Body of pancreas (tissue), 4 donors: ENCODE measurements around the gene MEF2B. TPM values are rescaled to one million over a fixed set of nuclear protein-coding genes. Genes with fewer than 3 reads are reported as not detected.

ENCODE experiments used
- ATAC-seq: fragments of 150-250 bp; one replicate; pipeline ENCODE4 v1.9.1; 2016
- DNase-seq, 4 donors: peaks; one replicate each; pipeline ENCODE4 v3.0.0-alpha.2; 2019
- H3K27ac ChIP-seq, 4 donors: fragments of 200-600 bp; sonication (generic); 1 replicate in 3 of 4; 2 replicates in 1 of 4; pipeline versions ENCODE4 v1.5.1 to v1.6.1; 2016 to 2019; ENCODE audit warnings: mild to moderate bottlenecking in 1 of 4, mixed read lengths in 1 of 4, moderate library complexity in 1 of 4
- H3K27me3 ChIP-seq, 2 donors: fragments of 200-600 bp; sonication (generic); one replicate each; pipeline ENCODE4 v1.6.0; 2016; ENCODE audit warnings: mild to moderate bottlenecking in 1 of 2
- H3K36me3 ChIP-seq, 2 donors: fragments of 200-600 bp; sonication (generic); replicated peaks in 1 of 2; 2 replicates each; pipeline ENCODE4 v1.5.1; 2016; ENCODE audit warnings: low read depth in 2 of 2; ENCODE audit not compliant: insufficient read depth in 1 of 2
- H3K4me1 ChIP-seq: fragments of 200-600 bp; sonication (generic); one replicate; pipeline ENCODE4 v1.6.0; 2016
- H3K4me3 ChIP-seq, 2 donors: fragments of 200-600 bp; sonication (generic); 1 replicate in 1 of 2; 2 replicates in 1 of 2; pipeline ENCODE4 v1.5.1; 2016 to 2019
- H3K9me3 ChIP-seq, 3 donors: fragments of 200-600 bp; sonication (generic); 1 replicate in 2 of 3; 2 replicates in 1 of 3; pipeline ENCODE4 v1.5.1; 2016
- POLR2A ChIP-seq, 3 donors: fragments of 450-650 bp; IDR thresholded peaks; one replicate each; pipeline ENCODE4 v1.6.1; 2016; ENCODE audit warnings: antibody characterized with exemption in 3 of 3, mild to moderate bottlenecking in 2 of 3
- WGBS, 2 donors: methylation state at CpG; one replicate each; pipeline ENCODE4 v1.1.5; 2017; 5-methylcytosine and 5-hydroxymethylcytosine counted together
- intact Hi-C: fragments of 100-400 bp; cut with DNase I; formaldehyde crosslinking; loops from one replicate; pipeline ENCODE4 v1.15.1; 2023
- total RNA-seq, 2 donors: library from RNA; depleted of rRNA; stranded (reverse); fragments of >200 nt; gene quantifications; one replicate each; pipeline ENCODE4 v1.1.0, GENCODE V29; 2016
- TF ChIP-seq, protein P1 (sequence below), 7 experiments: fragments of 450-650 bp in 4 of 7; fragments of 200-600 bp in 3 of 7; sonication (generic) in 3 of 7; IDR thresholded peaks; one replicate each; pipeline ENCODE4 v1.5.1; 2016 to 2019; ENCODE audit warnings: antibody characterized with exemption in 7 of 7

The MEF2B gene
- total RNA-seq, 2 donors from 2014 or later: not detected

DNA sequence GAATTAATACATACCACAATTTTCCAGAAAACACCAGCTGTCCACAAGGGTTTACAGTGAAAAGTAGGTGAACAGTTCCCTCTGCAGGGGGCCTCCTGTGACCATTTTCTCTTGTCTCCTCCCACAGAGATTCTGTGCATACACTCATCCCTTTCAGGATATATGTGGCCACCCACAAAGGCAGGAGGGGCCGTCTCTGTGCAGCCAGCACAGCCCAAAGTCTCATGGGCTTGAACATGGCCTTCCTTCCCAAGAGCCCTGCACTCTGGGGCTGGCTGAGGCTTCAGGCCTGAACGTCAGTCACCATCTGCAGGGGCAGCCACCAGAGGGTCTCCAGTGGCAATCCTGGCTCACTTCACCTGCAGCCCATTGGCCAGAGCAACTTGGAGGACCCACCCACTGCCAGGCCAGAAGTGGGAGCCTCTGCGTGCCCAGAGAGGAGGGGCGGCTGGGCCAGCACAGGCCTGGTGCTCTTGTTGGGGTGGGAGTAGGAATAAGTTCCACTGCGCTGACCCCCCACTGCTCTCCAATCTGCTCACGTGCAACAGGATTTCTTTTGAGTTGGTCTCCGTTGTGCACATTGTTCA is 56.9 kb downstream of the MEF2B start:
- no peak overlapping the region for H3K27ac ChIP-seq
- no peak for TF ChIP-seq POLR2A (IDR thresholded peaks at IDR 0.05)
- TF ChIP-seq, protein P1, sequence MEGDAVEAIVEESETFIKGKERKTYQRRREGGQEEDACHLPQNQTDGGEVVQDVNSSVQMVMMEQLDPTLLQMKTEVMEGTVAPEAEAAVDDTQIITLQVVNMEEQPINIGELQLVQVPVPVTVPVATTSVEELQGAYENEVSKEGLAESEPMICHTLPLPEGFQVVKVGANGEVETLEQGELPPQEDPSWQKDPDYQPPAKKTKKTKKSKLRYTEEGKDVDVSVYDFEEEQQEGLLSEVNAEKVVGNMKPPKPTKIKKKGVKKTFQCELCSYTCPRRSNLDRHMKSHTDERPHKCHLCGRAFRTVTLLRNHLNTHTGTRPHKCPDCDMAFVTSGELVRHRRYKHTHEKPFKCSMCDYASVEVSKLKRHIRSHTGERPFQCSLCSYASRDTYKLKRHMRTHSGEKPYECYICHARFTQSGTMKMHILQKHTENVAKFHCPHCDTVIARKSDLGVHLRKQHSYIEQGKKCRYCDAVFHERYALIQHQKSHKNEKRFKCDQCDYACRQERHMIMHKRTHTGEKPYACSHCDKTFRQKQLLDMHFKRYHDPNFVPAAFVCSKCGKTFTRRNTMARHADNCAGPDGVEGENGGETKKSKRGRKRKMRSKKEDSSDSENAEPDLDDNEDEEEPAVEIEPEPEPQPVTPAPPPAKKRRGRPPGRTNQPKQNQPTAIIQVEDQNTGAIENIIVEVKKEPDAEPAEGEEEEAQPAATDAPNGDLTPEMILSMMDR (IDR thresholded peaks at IDR 0.05): no peak
- H3K27me3 ChIP-seq: no peaks in the 10 kb centered on the region
- no peaks in the 10 kb centered on the region for H3K36me3 ChIP-seq
- ATAC-seq (peak; percentile 8), DNase-seq (no peak)
- H3K4me1 ChIP-seq: no peaks in the 10 kb centered on the region
- H3K4me3 ChIP-seq: no peak overlapping the region
- 55 to 75% methylated on average over 5 to 6 of the region's 7 CpGs for WGBS, 2 donors
- H3K9me3 ChIP-seq: no peaks in the 10 kb centered on the region
- intact Hi-C loops: no loop called here

DNA sequence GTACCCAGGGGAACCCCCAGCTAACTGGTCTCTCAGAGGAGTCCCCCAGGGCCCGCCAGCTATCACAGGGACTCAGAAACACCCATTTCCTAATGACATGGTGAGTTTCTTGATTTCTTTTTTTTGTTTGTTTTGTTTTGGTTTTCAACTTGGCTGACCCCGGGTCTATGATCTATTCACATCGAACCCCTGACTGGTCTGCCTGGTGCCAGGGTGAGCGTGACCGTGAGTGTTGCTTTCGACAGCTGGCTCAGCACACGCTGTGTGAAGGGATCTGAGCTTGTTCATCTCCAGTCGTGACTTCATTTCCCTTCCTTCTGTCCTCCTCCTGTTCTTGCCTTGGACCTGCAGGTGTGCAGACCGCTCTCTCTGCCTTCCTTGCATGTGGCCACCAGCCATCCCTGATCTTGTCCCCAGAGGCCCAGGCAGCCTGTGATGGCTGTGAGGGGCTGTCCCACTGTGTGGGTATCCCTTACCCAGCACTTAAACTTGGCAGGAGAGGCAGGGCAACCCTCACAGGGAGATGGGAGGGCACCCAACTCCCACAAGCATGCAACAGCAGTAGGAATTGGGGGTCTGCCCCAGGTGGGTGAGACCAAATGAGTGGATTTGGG is 58.0 kb downstream of the MEF2B start:
- 72 to 78% methylated on average over 9 of the region's 9 CpGs for WGBS, 2 donors
- Histone ChIP-seq H3K4me1 (no peaks in the 10 kb centered on the region), H3K36me3 (no peaks in the 10 kb centered on the region), H3K27me3 (no peaks in the 10 kb centered on the region), H3K27ac (no peak overlapping the region), H3K9me3 (no peaks in the 10 kb centered on the region), H3K4me3 (no peak overlapping the region)
- TF ChIP-seq, protein P1 (IDR thresholded peaks at IDR 0.05): no peak
- TF ChIP-seq POLR2A (IDR thresholded peaks at IDR 0.05): no peak
- no peak for DNase-seq
- no peak for ATAC-seq
- intact Hi-C loops: no loop called here

DNA sequence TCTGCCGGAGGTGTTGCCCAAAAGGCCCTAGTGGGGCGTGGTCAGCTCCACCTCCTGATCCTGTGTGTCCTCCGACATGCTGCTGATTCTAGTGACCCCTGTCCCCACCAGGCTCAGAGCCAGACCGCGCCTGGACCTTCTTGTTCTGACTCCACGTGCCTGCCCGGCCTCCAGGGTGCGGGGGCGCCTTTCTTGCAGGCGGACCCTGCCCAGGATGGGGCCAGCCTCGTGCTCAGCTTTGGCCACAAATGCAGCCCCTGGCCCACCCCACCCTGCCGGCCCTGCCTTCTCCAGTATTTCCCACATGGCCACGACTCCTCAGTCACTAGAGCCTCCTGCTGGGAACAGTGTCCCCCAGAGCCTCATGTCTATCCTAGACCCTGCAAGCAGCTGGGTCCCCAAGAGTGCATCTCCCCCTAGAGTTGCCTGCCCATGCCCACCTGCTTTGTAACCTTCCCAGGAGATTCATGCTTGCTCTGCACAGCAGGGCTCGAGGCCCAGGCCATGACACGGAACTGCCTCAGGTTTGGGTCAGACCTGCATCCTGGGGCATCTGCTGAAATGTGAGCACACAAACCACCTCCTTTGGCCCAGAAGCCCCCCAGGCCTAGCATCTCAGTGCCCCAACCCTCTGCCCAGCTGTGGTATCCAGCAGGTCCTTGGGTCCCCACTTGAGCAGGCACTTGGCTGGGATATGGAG is 58.8 kb downstream of the MEF2B start:
- WGBS, 2 donors: 77 to 82% methylated on average over 9 to 14 of the region's 15 CpGs
- ATAC-seq (no peak), DNase-seq (no peak)
- no peak overlapping the region for H3K4me3 ChIP-seq
- no peaks in the 10 kb centered on the region for H3K36me3 ChIP-seq
- H3K4me1 ChIP-seq: no peaks in the 10 kb centered on the region
- TF ChIP-seq POLR2A (IDR thresholded peaks at IDR 0.05): no peak
- TF ChIP-seq, protein P1 (IDR thresholded peaks at IDR 0.05): no peak
- H3K9me3 ChIP-seq: no peaks in the 10 kb centered on the region
- intact Hi-C loops: no loop called here
- H3K27ac ChIP-seq: no peak overlapping the region
- H3K27me3 ChIP-seq: no peaks in the 10 kb centered on the region

DNA sequence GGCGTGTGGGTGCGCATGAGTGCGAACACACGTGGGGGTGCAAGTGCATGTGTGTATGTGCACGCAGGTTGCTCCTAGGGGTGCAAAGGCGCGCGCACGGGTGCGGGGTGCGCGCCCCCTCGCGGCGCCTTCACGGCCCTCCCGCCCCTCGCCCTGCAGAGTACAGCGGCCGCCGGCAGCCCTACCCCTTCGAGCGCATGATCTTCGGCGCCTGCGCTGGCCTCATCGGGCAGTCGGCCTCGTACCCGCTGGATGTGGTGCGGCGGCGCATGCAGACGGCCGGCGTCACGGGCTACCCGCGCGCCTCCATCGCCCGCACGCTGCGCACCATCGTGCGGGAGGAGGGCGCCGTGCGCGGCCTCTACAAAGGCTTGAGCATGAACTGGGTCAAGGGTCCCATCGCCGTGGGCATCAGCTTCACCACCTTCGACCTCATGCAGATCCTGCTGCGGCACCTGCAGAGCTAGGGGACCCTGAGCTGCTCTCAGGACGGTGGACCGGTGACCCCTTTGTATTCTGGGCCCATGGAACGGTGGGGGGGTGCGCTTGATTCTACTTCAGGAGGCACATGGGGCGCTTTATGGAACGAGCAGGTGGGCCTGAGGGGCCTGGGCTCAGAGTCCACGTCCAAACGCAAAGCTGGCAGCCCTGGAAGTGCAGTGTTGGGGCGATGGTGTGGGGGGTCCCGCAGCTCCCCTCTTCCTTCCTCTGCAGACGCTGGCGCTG is 59.5 kb downstream of the MEF2B start:
- H3K9me3 ChIP-seq: no peaks in the 10 kb centered on the region
- no peaks in the 10 kb centered on the region for H3K36me3 ChIP-seq
- no peak overlapping the region for H3K4me3 ChIP-seq
- WGBS, 2 donors: 52 to 57% methylated on average over 29 to 40 of the region's 66 CpGs
- intact Hi-C loops: no loop called here
- H3K27ac ChIP-seq: no peak overlapping the region
- TF ChIP-seq, protein P1 (IDR thresholded peaks at IDR 0.05): no peak
- no peak for TF ChIP-seq POLR2A (IDR thresholded peaks at IDR 0.05)
- no peaks in the 10 kb centered on the region for H3K4me1 ChIP-seq
- DNase-seq: no peak
- no peak for ATAC-seq
- no peaks in the 10 kb centered on the region for H3K27me3 ChIP-seq
